Activated CD8-positive, alpha-beta memory T cell treated with anti-CD3 and anti-CD28 coated beads for 36 hours (primary cell): Measurements from ENCODE around the gene MXRA8. TPM values are rescaled to one million over a fixed set of nuclear protein-coding genes. Genes with fewer than 3 reads are reported as not detected.

Experiments
- CTCF ChIA-PET: fragments of 350-600 bp; sonication (Branson Sonifier 250); formaldehyde crosslinking; loops from one replicate; lab custom pipeline; 2021; ENCODE audit warnings: antibody characterized with exemption; lab: Charles Lee
- POLR2A ChIA-PET: fragments of 350-600 bp; sonication (Branson Sonifier 250); formaldehyde crosslinking; loops from one replicate; lab custom pipeline; 2021; ENCODE audit warnings: antibody characterized with exemption; lab: Charles Lee
- total RNA-seq, 2 experiments: library from RNA; stranded (reverse); gene quantifications; one replicate each; pipeline ENCODE4 v1.2.3, GENCODE V29; 2021

MXRA8 gene
- total RNA-seq, 2 experiments from 2014 or later: 0.29 to 0.55 TPM

- ChIA-PET CTCF (interaction anchor here (1.0 to 2.1 kb wide), 3 partner anchors 25 to 225 kb away, joined by 3 to 14 read pairs (median 3); partner anchors contain the start of gene CCNL2), POLR2A (interaction anchor here (0.6 kb wide), 1 partner anchor 211 kb away, joined by 6 read pairs; no protein-coding TSS in a partner anchor)
These were observed 11.2 kb downstream of the MXRA8 start for GRCh38 chr1:1347026-1347595.

GRCh38 chr1:1346501-1346890 lies 11.9 kb downstream of the MXRA8 start:
- ChIA-PET CTCF (interaction anchor here (1.6 kb wide), 1 partner anchor 224 kb away, joined by 3 read pairs; no protein-coding TSS in a partner anchor), POLR2A (no interaction called here)

GRCh38 chr1:1345860-1346500 lies 12.4 kb downstream of the MXRA8 start:
- ChIA-PET POLR2A (no interaction called here), CTCF (no interaction called here)

GRCh38 chr1:1345384-1345783 lies 13.0 kb downstream of the MXRA8 start:
- POLR2A ChIA-PET: no interaction called here
- CTCF ChIA-PET: no interaction called here

GRCh38 chr1:1344655-1345361 lies 13.5 kb downstream of the MXRA8 start:
- CTCF ChIA-PET: interaction anchor here (1.0 kb wide), 1 partner anchor 28 kb away, joined by 4 read pairs; no protein-coding TSS in a partner anchor

GRCh38 chr1:1343811-1344421 lies 14.4 kb downstream of the MXRA8 start:
- CTCF ChIA-PET: interaction anchor here (1.0 kb wide), 1 partner anchor 29 kb away, joined by 4 read pairs; no protein-coding TSS in a partner anchor
- POLR2A ChIA-PET: no interaction called here

More at GRCh38 chr1:1344655-1345361, 13.5 kb downstream of the MXRA8 start:
- POLR2A ChIA-PET: no interaction called here

GRCh38 chr1:1342584-1343115 lies 15.7 kb downstream of the MXRA8 start:
- ChIA-PET CTCF (no interaction called here), POLR2A (no interaction called here)

- ChIA-PET POLR2A (no interaction called here), CTCF (no interaction called here)
These were observed 16.2 kb downstream of the MXRA8 start for GRCh38 chr1:1342061-1342562.

GRCh38 chr1:1341549-1342021 lies 16.8 kb downstream of the MXRA8 start:
- POLR2A ChIA-PET: no interaction called here
- CTCF ChIA-PET: no interaction called here

- POLR2A ChIA-PET: no interaction called here
- CTCF ChIA-PET: no interaction called here
These were observed 17.4 kb downstream of the MXRA8 start for GRCh38 chr1:1340791-1341548.

GRCh38 chr1:1340185-1340584 lies 18.2 kb downstream of the MXRA8 start:
- ChIA-PET POLR2A (no interaction called here), CTCF (no interaction called here)

- POLR2A ChIA-PET: no interaction called here
- CTCF ChIA-PET: no interaction called here
These were observed 20.1 kb downstream of the MXRA8 start for GRCh38 chr1:1338278-1338677.

GRCh38 chr1:1337793-1338147 lies 20.6 kb downstream of the MXRA8 start:
- CTCF ChIA-PET: no interaction called here
- POLR2A ChIA-PET: no interaction called here

- CTCF ChIA-PET: no interaction called here
- POLR2A ChIA-PET: no interaction called here
These were observed 21.2 kb downstream of the MXRA8 start for GRCh38 chr1:1336931-1337792.

GRCh38 chr1:1336446-1336845 lies 21.9 kb downstream of the MXRA8 start:
- POLR2A ChIA-PET: interaction anchor here (0.5 kb wide), 1 partner anchor 66 kb away, joined by 4 read pairs; no protein-coding TSS in a partner anchor
- CTCF ChIA-PET: no interaction called here

GRCh38 chr1:1335792-1336248 lies 22.5 kb downstream of the MXRA8 start:
- CTCF ChIA-PET: interaction anchor here (1.0 kb wide), 1 partner anchor 213 kb away, joined by 3 read pairs; no protein-coding TSS in a partner anchor
- POLR2A ChIA-PET: interaction anchor here (0.5 kb wide), 2 partner anchors 67 to 164 kb away, joined by 4 to 5 read pairs; no protein-coding TSS in a partner anchor

GRCh38 chr1:1335283-1335682 lies 23.1 kb downstream of the MXRA8 start:
- CTCF ChIA-PET: interaction anchor here (1.0 kb wide), 1 partner anchor 213 kb away, joined by 3 read pairs; no protein-coding TSS in a partner anchor
- POLR2A ChIA-PET: no interaction called here
